Dendritic cell treated with granulocyte-macrophage colony-stimulating factor and Interleukin-4, amounts not matched to agents 40 ng/mL and 50 ng/mL, for 4 days (primary cell): ENCODE data around the gene ZNF423.

Source experiments
- H3K27ac Mint-ChIP-seq: one replicate; pipeline ENCODE4 v1.8.0; 2022; ENCODE audit warnings: mild to moderate bottlenecking, mixed read lengths
- H3K27me3 Mint-ChIP-seq: one replicate; pipeline ENCODE4 v1.8.0; 2022; ENCODE audit warnings: mild to moderate bottlenecking, mixed read lengths
- H3K36me3 Mint-ChIP-seq: one replicate; pipeline ENCODE4 v1.8.0; 2022; ENCODE audit warnings: low read depth, mixed read lengths
- H3K4me1 Mint-ChIP-seq: one replicate; pipeline ENCODE4 v1.8.0; 2022; ENCODE audit warnings: low read depth, mixed read lengths
- H3K4me3 Mint-ChIP-seq: one replicate; pipeline ENCODE4 v1.8.0; 2022; ENCODE audit warnings: mild to moderate bottlenecking, moderate library complexity, mixed read lengths
- H3K9me3 Mint-ChIP-seq: one replicate; pipeline ENCODE4 v1.8.0; 2022; ENCODE audit warnings: mixed read lengths
- intact Hi-C: fragments of 100-400 bp; cut with micrococcal nuclease; formaldehyde crosslinking; loops from one replicate; pipeline ENCODE4 v1.15.0; 2022

ZNF423 gene

GRCh38 chr16:49443576-49443975, 412.3 kb downstream of the ZNF423 start:
- intact Hi-C loops: no loop called here
- H3K9me3 Mint-ChIP-seq: no peaks in the 10 kb centered on the region
- no peak overlapping the region for H3K27ac Mint-ChIP-seq
- no peak overlapping the region for H3K4me3 Mint-ChIP-seq
- peaks cover 10% of the 10 kb centered on the region for H3K4me1 Mint-ChIP-seq
- no peaks in the 10 kb centered on the region for H3K36me3 Mint-ChIP-seq
- H3K27me3 Mint-ChIP-seq: peaks cover 5% of the 10 kb centered on the region

GRCh38 chr16:49442805-49443204, 413.1 kb downstream of the ZNF423 start:
- no peak overlapping the region for H3K27ac Mint-ChIP-seq
- H3K9me3 Mint-ChIP-seq: no peaks in the 10 kb centered on the region
- H3K36me3 Mint-ChIP-seq: no peaks in the 10 kb centered on the region
- peaks cover 7% of the 10 kb centered on the region for H3K27me3 Mint-ChIP-seq
- intact Hi-C loops: no loop called here
- H3K4me1 Mint-ChIP-seq: peaks cover 10% of the 10 kb centered on the region
- no peak overlapping the region for H3K4me3 Mint-ChIP-seq

GRCh38 chr16:49441366-49441780, 414.5 kb downstream of the ZNF423 start:
- Mint-ChIP-seq H3K27me3 (peaks cover 7% of the 10 kb centered on the region), H3K9me3 (no peaks in the 10 kb centered on the region), H3K27ac (no peak overlapping the region), H3K4me1 (peaks cover 10% of the 10 kb centered on the region), H3K4me3 (no peak overlapping the region), H3K36me3 (no peaks in the 10 kb centered on the region)
- intact Hi-C loops: no loop called here

- H3K4me3 Mint-ChIP-seq: no peak overlapping the region
- no peaks in the 10 kb centered on the region for H3K9me3 Mint-ChIP-seq
Measured at GRCh38 chr16:49440156-49441065, 415.5 kb downstream of the ZNF423 start.

GRCh38 chr16:49439676-49440075, 416.2 kb downstream of the ZNF423 start:
- H3K27ac Mint-ChIP-seq: no peak overlapping the region
- peaks cover 7% of the 10 kb centered on the region for H3K27me3 Mint-ChIP-seq
- H3K4me3 Mint-ChIP-seq: no peak overlapping the region
- no peaks in the 10 kb centered on the region for H3K9me3 Mint-ChIP-seq
- no peaks in the 10 kb centered on the region for H3K36me3 Mint-ChIP-seq
- H3K4me1 Mint-ChIP-seq: peaks cover 10% of the 10 kb centered on the region
- intact Hi-C loops: no loop called here

More at GRCh38 chr16:49440156-49441065, 415.5 kb downstream of the ZNF423 start:
- Mint-ChIP-seq H3K4me1 (peaks cover 10% of the 10 kb centered on the region), H3K36me3 (no peaks in the 10 kb centered on the region), H3K27me3 (peaks cover 7% of the 10 kb centered on the region), H3K27ac (no peak overlapping the region)
- intact Hi-C loops: no loop called here

- H3K9me3 Mint-ChIP-seq: no peaks in the 10 kb centered on the region
- no peak overlapping the region for H3K27ac Mint-ChIP-seq
- peaks cover 7% of the 10 kb centered on the region for H3K27me3 Mint-ChIP-seq
- H3K36me3 Mint-ChIP-seq: no peaks in the 10 kb centered on the region
- H3K4me1 Mint-ChIP-seq: peaks cover 10% of the 10 kb centered on the region
- H3K4me3 Mint-ChIP-seq: no peak overlapping the region
- intact Hi-C loops: no loop called here
Measured at GRCh38 chr16:49439050-49439449, 416.9 kb downstream of the ZNF423 start.
